ENCODE results near the gene CHST3. TPM values are rescaled to one million over a fixed set of nuclear protein-coding genes. Genes with fewer than 3 reads are reported as not detected.

The CHST3 gene
- polyA plus RNA-seq, 2 of the 4 experiments (the other 2 are of a cell fraction), result 12.8 to 23.1 TPM

- no peak for TF ChIP-seq PBX3 (IDR thresholded peaks at IDR 0.05)
These were observed 98.2 kb downstream of the CHST3 start (continued) for GRCh38 chr10:72062382-72062781.

Other genes starting within 250 kb of the CHST3 start
- gene C10orf105, start 244.6 kb upstream of the CHST3 start, polyA plus RNA-seq (2011; rRNA removed), result not detected in 2 replicates
- gene C10orf105, start 244.6 kb upstream of the CHST3 start, polyA plus RNA-seq (2017; fragmentation: RNase III; extraction: RNeasy Plus Mini Kit Qiagen cat#74134 plus additional on column Dnase treatment), result not detected in 3 replicates
- 18.5 and 23.5 TPM in 2 replicates for gene VSIR, start 190.9 kb upstream of the CHST3 start, polyA plus RNA-seq (2011; rRNA removed)
- 15.5 to 19.3 TPM (median 19.1 TPM) in 3 replicates for gene VSIR, start 190.9 kb upstream of the CHST3 start, polyA plus RNA-seq (2017; fragmentation: RNase III; extraction: RNeasy Plus Mini Kit Qiagen cat#74134 plus additional on column Dnase treatment)
- 1,519 and 1,660 TPM in 2 replicates for gene PSAP, start 113.1 kb upstream of the CHST3 start, polyA plus RNA-seq (2011; rRNA removed)
- 600 to 708 TPM (median 690 TPM) in 3 replicates for gene PSAP, start 113.1 kb upstream of the CHST3 start, polyA plus RNA-seq (2017; fragmentation: RNase III; extraction: RNeasy Plus Mini Kit Qiagen cat#74134 plus additional on column Dnase treatment)
- gene SPOCK2, start 124.2 kb downstream of the CHST3 start, polyA plus RNA-seq (2011; rRNA removed), result 0.52 and 0.61 TPM in 2 replicates
- gene SPOCK2, start 124.2 kb downstream of the CHST3 start, polyA plus RNA-seq (2017; fragmentation: RNase III; extraction: RNeasy Plus Mini Kit Qiagen cat#74134 plus additional on column Dnase treatment), result 0.55 to 0.73 TPM (median 0.67 TPM) in 3 replicates

All from A549 (cell line).